Heart left ventricle (tissue), 13 donors: ENCODE results near the gene PPP2R5D.

ENCODE experiments used
- CTCF ChIP-seq, 12 donors: fragments of 200-600 bp; sonication (generic) in 4 of 12; IDR thresholded peaks; one replicate each; pipeline versions ENCODE4 v1.5.0 to v1.8.0; 2018 to 2022; ENCODE audit warnings: antibody characterized with exemption in 12 of 12, mild to moderate bottlenecking in 5 of 12
- POLR2A ChIP-seq, 2 donors: fragments of 450-650 bp; IDR thresholded peaks; one replicate each; pipeline ENCODE4 v1.6.1; 2017; ENCODE audit warnings: antibody characterized with exemption in 2 of 2, mild to moderate bottlenecking in 2 of 2, moderate library complexity in 2 of 2
- donor health status: ischemic (EF 13 %, LVEDD 7.1; RV severe dilation, severe dysfunction).
- donor health status: DM: no; HTN: yes; CAD: no.
- donor health status: DM: no; HTN: no; CAD: no.
- donor health status: ischemic (EF 25% LVEDD 6.9; RV normal size, moderate dysfunction).
- donor health status: ischemic (EF 25% LVEDD 5.7; RV mildly dilated, moderate dysfunction).
- donor health status: ischemic (EF 35%, LVEDD 5.7; RV mildly dilated, moderate dysfunction).
- donor health status: nonischemic (EF 11% LVEDD 7.7; RV severe dilation, severe dysfunction).
- donor health status: DM: yes; HTN: yes; CAD: no.
- donor health status: PGD.
- donor health status: ischemic (EF 29% LVEDD 5.4; RV normal size, mild dysfunction).
- donor health status: nonischemic (EF 23%, LVEDD 6.1; RV moderate dilation, normal function).

GRCh38 chr6:43012364-43012763, 28.0 kb downstream of the PPP2R5D start:
- TF ChIP-seq CTCF (IDR thresholded peaks at IDR 0.05) (no peak), POLR2A (IDR thresholded peaks at IDR 0.05) (no peak)
